Measurements from ENCODE around the gene RIT2.
"Not testable (repeated sequence)": the region's sequence is repeated elsewhere in the genome, so short reads cannot be mapped to it uniquely, and the experiment has no call there.

The RIT2 gene

GRCh38 chr18:42745931-42746330 lies 369.6 kb downstream of the RIT2 start:
- DNase-seq, result no peak

- DNase-seq, result no peak
These were observed 370.3 kb downstream of the RIT2 start for GRCh38 chr18:42745171-42745570.

- DNase-seq, result no peak
These were observed 371.9 kb downstream of the RIT2 start for GRCh38 chr18:42743373-42744138.

- DNase-seq, result no peak
These were observed 372.5 kb downstream of the RIT2 start for GRCh38 chr18:42742969-42743368.

GRCh38 chr18:42742474-42742873 lies 373.0 kb downstream of the RIT2 start:
- no peak for DNase-seq

GRCh38 chr18:42741805-42742347 lies 373.6 kb downstream of the RIT2 start:
- DNase-seq, result not testable (repeated sequence)

- not testable (repeated sequence) for DNase-seq
These were observed 374.2 kb downstream of the RIT2 start for GRCh38 chr18:42741299-42741698.

GRCh38 chr18:42736074-42736473 lies 379.4 kb downstream of the RIT2 start:
- no peak for DNase-seq

- DNase-seq, result no peak
These were observed 381.0 kb downstream of the RIT2 start for GRCh38 chr18:42734520-42734919.

GRCh38 chr18:42730272-42730671 lies 385.2 kb downstream of the RIT2 start:
- no peak for DNase-seq

GRCh38 chr18:42719221-42719620 lies 396.3 kb downstream of the RIT2 start:
- no peak for DNase-seq

GRCh38 chr18:42712065-42712464 lies 403.4 kb downstream of the RIT2 start:
- no peak for DNase-seq

- no peak for DNase-seq
These were observed 408.4 kb downstream of the RIT2 start for GRCh38 chr18:42707080-42707479.

- no peak for DNase-seq
These were observed 408.9 kb downstream of the RIT2 start for GRCh38 chr18:42706618-42707017.

- no peak for DNase-seq
These were observed 409.4 kb downstream of the RIT2 start for GRCh38 chr18:42706029-42706608.

All from effector CD8-positive, alpha-beta T cell (primary cell).